ENCODE data around the gene UBE3D.
"Not testable (repeated sequence)": the region's sequence is repeated elsewhere in the genome, so short reads cannot be mapped to it uniquely, and the experiment has no call there.

Gene UBE3D

DNA sequence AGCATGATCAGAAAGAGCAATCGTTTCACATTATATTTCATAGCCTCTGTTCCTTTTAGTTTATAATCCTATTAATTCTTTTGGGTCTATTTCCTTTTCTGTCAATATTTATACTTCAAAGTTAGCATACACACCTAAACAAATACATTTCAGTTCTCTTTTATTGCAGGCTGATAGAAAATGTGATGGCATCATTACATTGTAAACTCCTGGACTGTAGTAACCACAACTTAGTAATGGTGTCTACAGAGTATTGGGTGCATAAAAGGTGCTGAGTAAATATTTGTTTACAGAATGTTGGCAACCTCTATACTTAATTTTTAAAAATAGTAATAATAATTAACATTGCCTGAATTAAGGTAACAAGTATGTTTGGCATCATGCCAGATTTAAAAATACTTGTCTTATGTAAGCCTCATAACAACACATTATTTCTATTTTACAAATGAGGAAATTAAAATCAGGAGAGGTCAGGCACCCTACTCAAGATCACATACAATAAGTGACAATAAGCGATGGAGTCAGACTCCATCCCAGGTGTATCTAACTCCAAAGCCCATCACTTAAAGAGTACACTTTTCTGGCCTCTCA is 195.0 kb downstream of the UBE3D start:
- DNase-seq (ENCODE audit: low read depth) = no peak

DNA sequence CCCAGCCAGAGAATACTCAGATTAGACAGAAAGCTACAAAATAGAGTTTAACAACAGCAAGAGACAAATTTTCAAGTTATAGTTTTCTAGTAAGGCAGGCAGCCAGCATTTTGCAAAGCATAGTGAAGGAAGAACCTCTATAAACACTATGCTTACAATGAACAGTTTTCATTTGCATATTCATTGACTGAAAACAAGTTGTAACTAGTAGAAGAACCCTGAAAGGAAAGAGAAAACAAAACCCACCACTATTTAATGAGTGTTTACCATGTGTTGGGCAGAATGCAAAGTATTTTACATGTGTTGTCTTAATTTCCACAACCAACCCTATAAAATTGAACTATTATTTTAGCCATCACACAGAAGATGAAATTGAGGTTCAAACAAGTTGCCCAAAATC is 196.1 kb downstream of the UBE3D start:
- no peak for DNase-seq (ENCODE audit: low read depth)

DNA sequence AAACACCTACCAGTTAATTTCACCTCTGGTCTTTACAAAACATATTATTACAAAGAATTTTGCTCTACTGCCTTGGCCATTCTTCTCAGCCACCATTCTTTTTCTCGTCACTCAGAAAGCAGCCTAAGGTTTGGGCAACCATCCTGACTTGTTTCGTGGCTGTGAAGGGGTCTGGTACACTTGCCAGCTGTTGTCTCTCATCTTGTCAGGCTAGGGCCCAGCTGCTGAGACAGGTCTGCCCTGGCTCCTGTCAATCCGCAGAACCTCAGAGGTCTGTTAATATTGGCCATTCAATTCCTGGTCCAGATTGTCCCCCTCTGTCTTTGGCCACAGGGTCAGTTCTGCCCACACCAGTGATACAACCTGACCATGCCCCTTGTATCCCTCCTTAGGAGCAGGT is 197.7 kb downstream of the UBE3D start:
- no peak for DNase-seq (ENCODE audit: low read depth)

DNA sequence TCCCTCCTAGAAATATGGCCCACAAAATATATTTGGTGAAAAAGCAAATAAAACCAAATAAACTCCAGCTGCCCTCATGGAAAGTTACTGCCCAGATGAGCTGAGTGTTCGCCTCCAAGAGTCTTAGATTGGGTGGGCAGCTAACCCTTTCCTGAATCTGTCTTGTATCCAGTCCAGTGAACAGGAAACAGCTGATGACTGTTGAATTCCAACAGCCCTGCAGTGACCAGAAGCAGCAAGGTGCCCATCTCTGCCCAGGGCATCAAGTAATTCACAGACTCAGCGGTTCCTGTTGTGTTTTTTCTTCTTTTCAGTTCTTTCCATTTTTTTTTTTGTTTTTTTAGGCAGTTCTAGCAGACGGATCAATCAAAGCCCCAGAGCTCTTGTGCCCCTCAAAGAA is 199.2 kb downstream of the UBE3D start:
- no peak for DNase-seq (ENCODE audit: low read depth)

DNA sequence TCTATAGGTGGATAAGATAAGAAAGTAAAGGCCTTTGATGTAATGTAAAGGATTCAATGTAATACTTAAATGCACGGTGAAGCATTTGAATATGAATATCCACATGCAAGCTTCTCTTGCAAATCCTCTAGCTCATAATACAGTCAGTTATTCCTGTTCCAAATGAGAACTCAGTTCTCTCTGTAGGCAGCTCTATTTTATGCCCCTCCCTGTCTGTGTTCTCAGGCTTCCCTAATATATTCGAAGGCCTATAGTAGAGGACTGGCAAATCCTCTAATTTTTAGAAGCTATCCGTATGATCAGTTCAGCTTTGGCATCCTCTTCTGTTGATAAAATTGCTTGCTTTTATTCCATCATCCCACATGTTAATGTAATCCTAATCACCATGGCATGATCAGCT is 200.2 kb downstream of the UBE3D start:
- no peak for DNase-seq (ENCODE audit: low read depth)

DNA sequence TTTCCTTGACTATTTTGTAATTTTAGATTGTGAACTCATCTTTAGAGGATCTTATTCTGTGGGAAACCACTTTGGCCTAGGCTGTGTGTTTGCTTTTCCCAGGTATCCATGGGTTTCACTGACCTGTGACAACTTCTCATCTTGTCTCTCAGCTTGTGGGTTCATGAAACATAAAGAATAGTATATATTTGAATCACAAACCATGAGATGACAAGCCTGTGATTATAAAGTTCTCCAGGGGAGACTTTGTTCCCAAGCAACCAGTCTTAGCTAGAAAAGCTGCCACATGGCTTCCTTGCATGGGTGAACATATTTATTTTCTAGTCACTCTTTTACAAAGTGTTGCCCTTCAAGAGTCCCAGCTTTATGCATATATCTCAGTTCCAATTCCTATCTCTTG is 201.9 kb downstream of the UBE3D start:
- DNase-seq (ENCODE audit: low read depth) = no peak

DNA sequence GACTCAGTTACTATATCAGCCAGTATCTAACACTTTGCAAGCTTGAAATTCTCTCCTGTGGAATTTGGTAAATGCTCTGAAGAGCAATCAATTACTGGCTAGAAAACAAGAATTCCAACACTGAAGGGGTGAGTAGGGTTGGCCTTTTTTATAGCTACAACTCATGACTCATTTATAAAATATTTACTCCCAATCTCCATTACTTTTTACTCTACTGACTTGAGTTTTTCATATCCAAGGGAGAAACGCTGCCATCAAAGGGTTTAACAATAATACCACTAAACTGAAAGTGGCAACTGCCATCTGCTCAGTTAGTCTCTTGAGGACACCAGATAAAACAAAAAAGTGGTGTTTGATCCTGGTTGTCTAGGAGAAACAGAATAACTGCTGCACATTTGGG is 203.1 kb downstream of the UBE3D start:
- DNase-seq (ENCODE audit: low read depth) = no peak

DNA sequence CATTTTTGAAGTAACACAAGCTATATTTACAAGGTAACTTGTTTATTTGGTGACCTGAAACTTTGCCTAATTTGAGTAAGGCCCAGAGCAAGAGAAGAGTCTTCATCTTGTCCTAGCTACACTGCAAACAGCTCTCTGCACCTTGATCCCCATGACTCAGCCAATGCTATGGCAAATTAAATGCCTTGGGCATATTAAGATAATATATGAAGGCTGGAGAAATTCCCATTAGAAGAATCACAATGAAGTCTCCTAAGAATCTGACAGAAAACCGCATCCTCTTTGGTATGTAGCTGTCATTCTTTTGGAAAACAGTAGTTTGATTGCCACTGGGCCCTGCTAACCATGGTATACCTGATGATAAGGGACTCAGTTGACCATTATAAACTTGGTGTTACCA is 204.5 kb downstream of the UBE3D start:
- no peak for DNase-seq (ENCODE audit: low read depth)

DNA sequence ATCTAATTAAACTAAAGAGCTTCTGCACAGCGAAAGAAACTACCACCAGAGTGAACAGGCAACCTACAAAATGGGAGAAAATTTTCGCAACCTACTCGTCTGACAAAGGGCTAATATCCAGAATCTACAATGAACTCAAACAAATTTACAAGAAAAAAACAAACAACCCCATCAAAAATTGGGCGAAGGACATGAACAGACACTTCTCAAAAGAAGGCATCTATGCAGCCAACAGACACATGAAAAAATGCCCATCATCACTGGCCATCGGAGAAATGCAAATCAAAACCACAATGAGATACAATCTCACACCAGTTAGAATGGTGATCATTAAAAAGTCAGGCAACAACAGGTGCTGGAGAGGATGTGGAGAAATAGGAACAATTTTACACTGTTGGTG is 209.6 kb downstream of the UBE3D start:
- not testable (repeated sequence) for DNase-seq (ENCODE audit: low read depth)

DNA sequence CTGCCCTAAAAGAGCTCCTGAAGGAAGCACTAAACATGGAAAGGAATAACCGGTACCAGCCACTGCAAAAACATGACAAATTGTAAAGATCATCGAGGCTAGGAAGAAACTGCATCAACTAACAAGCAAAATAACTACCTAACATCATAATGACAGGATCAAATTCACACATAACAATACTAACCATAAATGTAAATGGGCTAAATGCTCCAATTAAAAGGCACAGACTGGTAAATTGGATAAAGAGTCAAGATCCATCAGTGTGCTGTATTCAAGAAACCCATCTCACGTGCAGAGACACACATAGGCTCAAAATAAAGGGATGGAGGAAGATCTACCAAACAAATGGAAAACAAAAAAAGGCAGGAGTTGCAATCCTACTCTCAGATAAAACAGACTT is 212.7 kb downstream of the UBE3D start:
- DNase-seq (ENCODE audit: low read depth) = not testable (repeated sequence)

DNA sequence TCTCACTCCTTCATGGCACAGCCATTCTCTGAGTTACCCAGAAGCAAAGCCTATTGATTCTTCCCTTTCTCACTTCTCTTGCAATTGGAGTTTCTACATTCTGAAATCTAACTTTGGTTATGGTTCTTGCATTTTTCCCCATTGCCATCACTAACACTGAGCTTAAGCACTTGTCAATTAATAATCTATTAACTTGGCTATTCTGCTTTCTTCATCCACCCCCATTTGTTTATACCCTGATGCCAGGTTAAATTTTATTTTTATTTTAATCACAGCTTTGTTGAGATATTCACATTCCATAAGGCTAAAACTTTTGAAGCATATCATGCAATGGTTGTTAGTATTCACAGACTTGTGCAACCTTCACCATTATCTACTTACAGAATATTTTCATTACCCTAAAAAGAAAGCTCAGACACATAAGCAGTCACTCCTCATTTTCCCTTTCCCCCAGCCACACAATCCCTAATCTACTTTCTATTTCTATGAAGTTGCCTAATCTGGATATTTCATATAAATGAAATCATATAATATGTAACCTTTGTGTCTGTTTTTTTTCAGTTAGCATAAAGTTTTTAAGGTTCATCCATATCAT is 222.3 kb downstream of the UBE3D start:
- DNase-seq (ENCODE audit: low read depth) = no peak

DNA sequence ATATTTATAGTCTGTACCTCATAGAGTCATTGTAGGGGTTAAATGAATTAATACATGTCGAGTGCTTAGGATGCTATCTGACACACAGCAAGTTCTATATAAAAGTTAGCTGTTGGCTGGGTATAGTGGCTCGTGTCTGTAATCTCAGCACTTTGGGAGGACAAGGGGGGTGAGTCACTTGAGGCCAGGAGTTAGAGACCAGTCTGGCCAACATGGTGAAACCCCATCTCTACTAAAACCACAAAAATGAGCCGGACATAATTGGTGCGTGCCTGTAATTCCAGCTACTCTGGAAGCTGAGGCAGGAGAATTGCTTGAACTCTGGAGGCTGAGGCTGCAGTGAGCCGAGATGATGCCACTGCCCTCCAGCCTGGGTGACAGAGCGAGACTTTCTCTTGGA is 222.9 kb downstream of the UBE3D start:
- no peak for DNase-seq (ENCODE audit: low read depth)

Measured in activated T-cell treated with anti-CD3 and anti-CD28 coated beads for 1 hour (primary cell).